ENCODE results near the gene NKD2. TPM values are rescaled to one million over a fixed set of nuclear protein-coding genes. Genes with fewer than 3 reads are reported as not detected.

NKD2 gene
- total RNA-seq, 1 donor from 2014 or later = 3.7 TPM

- DNase-seq = no peak
- H3K36me3 ChIP-seq = no peaks in the 10 kb centered on the region
- H3K27ac ChIP-seq (replicated peaks) = no peak overlapping the region
- H3K4me3 ChIP-seq = no peak overlapping the region
- no peaks in the 10 kb centered on the region for H3K27me3 ChIP-seq (ENCODE audit: low read depth)
- H3K9me3 ChIP-seq (replicated peaks) = no peaks in the 10 kb centered on the region
- intact Hi-C loops (cut with micrococcal nuclease) = no loop called here
- H3K4me1 ChIP-seq = no peaks in the 10 kb centered on the region
- no peak for TF ChIP-seq CTCF (IDR thresholded peaks at IDR 0.05; ENCODE audit: borderline replicate concordance)
These were observed 35.5 kb downstream of the NKD2 start for GRCh38 chr5:1044117-1044516.

GRCh38 chr5:1045960-1046560 lies 37.5 kb downstream of the NKD2 start:
- H3K4me1 ChIP-seq = peaks cover 9% of the 10 kb centered on the region
- H3K9me3 ChIP-seq (replicated peaks) = no peaks in the 10 kb centered on the region
- H3K27ac ChIP-seq (replicated peaks) = no peak overlapping the region
- H3K36me3 ChIP-seq = peaks cover 1% of the 10 kb centered on the region
- no peak for TF ChIP-seq CTCF (IDR thresholded peaks at IDR 0.05; ENCODE audit: borderline replicate concordance)
- no peaks in the 10 kb centered on the region for H3K27me3 ChIP-seq (ENCODE audit: low read depth)
- DNase-seq = no peak
- H3K4me3 ChIP-seq = no peak overlapping the region
- intact Hi-C loops (cut with micrococcal nuclease) = no loop called here

- H3K4me1 ChIP-seq = peaks cover 23% of the 10 kb centered on the region
- peaks cover 15% of the 10 kb centered on the region for H3K36me3 ChIP-seq
- no peaks in the 10 kb centered on the region for H3K27me3 ChIP-seq (ENCODE audit: low read depth)
- no peaks in the 10 kb centered on the region for H3K9me3 ChIP-seq (replicated peaks)
- intact Hi-C loops (cut with micrococcal nuclease) = no loop called here
- DNase-seq = no peak
- H3K27ac ChIP-seq (replicated peaks) = no peak overlapping the region
- TF ChIP-seq CTCF (IDR thresholded peaks at IDR 0.05; ENCODE audit: borderline replicate concordance) = no peak
- H3K4me3 ChIP-seq = no peak overlapping the region
These were observed 38.8 kb downstream of the NKD2 start for GRCh38 chr5:1047332-1047965.

- no peaks in the 10 kb centered on the region for H3K27me3 ChIP-seq (ENCODE audit: low read depth)
- intact Hi-C loops (cut with micrococcal nuclease) = no loop called here
These were observed 39.6 kb downstream of the NKD2 start for GRCh38 chr5:1048162-1048721.

More at GRCh38 chr5:1048162-1048721, 39.6 kb downstream of the NKD2 start:
- Histone ChIP-seq H3K9me3 (replicated peaks) (no peaks in the 10 kb centered on the region), H3K27ac (replicated peaks) (no peak overlapping the region), H3K4me1 (peaks cover 31% of the 10 kb centered on the region), H3K36me3 (peaks cover 23% of the 10 kb centered on the region), H3K4me3 (no peak overlapping the region)
- TF ChIP-seq CTCF (IDR thresholded peaks at IDR 0.05; ENCODE audit: borderline replicate concordance) = no peak
- DNase-seq = no peak

Measured in left ventricle myocardium inferior (tissue), 1 donor.